Forelimb muscle (tissue), 1 donor: ENCODE data around the gene STAB2. TPM values are rescaled to one million over a fixed set of nuclear protein-coding genes. Genes with fewer than 3 reads are reported as not detected.
"Not testable (repeated sequence)": the region's sequence is repeated elsewhere in the genome, so short reads cannot be mapped to it uniquely, and the experiment has no call there.

Experiments
- DNase-seq: peaks from one replicate; pipeline ENCODE4 v3.0.0-alpha.2; 2013; ENCODE audit warnings: low read depth
- polyA plus RNA-seq: library from polyadenylated mRNA; unstranded; fragments of 120-200 nt; gene quantifications from one replicate; pipeline ENCODE4 v1.2.1, GENCODE V29; 2013; ENCODE audit not compliant: insufficient read length

STAB2 gene
- polyA plus RNA-seq, 1 donor = 3.9 TPM

DNA sequence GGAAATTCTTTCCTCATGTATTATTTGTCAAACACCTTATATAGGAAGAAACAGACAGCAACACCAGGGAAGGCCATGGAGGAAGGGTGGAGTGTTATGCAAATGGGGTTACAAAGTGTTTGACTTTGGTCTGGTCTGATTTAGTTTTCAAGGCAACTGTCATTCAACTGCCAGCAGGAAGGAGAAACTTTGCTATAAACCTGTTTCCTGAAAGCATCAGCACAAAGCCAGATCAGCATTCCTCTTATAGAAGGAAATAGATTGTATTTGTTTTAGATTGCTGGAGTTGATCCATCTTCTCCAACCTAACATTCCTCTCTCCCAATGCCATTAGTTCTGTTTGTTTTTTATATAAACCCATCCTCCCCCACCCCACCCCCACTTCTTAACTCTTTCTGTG is 65.7 kb downstream of the STAB2 start:
- no peak for DNase-seq

DNA sequence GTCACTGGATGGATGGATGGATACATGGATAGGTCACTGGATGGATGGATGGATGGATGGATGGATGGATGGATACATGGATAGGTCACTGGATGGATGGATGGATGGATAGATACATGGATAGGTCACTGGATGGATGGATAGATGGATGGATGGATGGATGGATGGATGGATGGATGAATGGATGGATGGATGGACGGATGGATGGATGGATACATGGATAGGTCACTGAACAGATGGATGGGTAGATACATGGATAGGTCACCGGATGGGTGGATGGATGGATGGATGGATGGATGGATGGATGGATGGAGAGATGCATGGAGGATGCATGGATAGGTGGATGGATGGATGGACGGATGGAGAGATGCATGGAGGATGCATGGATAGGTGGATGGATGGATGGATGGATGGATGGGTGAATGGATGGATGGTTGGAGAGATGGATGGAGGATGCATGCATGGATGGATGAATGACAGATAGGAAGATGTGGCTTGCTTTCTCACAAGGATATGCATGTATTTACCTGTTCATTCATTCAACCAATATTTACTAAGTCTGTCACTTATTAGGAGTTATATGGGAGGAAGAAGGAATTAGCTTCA is 66.6 kb downstream of the STAB2 start:
- not testable (repeated sequence) for DNase-seq

GRCh38 chr12:103654816-103655215 is 67.7 kb downstream of the STAB2 start:
- DNase-seq = no peak

GRCh38 chr12:103656291-103656690 is 69.2 kb downstream of the STAB2 start:
- DNase-seq = no peak

- DNase-seq = no peak
Measured at GRCh38 chr12:103657331-103657730, 70.3 kb downstream of the STAB2 start.

DNA sequence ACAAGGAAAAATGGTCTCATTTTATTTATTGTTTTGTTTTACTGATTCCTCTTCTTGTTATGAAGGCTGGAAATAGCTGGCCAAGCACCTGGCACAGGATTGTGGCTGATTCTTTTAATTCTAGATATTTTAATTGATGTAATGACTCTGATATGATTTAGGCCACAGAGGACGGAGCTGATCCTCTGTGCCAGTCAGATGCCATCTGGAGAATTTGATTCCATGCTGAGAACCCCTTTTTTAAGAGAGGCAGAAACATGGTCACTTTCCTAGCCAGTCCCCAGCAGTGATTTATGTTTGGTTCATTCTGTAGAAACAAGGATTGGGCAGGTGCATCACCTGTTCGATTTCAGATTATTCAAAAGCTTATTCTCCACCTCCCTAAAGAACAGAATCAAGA is 77.6 kb downstream of the STAB2 start:
- no peak for DNase-seq

DNA sequence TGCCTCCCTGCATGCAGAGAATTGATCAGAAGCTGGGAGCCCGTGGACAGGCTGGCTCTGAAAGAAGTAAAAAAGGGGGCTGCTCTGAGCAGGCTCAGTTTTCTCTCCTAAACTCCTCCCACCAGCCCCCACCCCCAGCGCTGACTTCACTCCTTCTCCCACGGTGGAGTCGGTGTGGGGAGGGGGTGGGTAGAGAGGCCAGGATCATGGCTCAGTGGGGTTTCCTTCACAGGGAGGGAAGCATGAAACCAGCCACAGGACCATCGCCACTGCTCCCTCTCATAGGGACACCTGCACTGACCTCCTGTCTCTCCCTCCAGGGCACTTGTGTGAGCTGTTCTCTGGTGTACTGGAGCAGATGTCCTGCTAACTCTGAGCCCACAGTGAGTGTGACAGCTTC is 78.9 kb downstream of the STAB2 start:
- no peak for DNase-seq

- no peak for DNase-seq
Measured at GRCh38 chr12:103667125-103667524, 80.1 kb downstream of the STAB2 start.

- no peak for DNase-seq
Measured at GRCh38 chr12:103668520-103668919, 81.4 kb downstream of the STAB2 start.

GRCh38 chr12:103671367-103671766 is 84.3 kb downstream of the STAB2 start:
- DNase-seq = no peak

DNA sequence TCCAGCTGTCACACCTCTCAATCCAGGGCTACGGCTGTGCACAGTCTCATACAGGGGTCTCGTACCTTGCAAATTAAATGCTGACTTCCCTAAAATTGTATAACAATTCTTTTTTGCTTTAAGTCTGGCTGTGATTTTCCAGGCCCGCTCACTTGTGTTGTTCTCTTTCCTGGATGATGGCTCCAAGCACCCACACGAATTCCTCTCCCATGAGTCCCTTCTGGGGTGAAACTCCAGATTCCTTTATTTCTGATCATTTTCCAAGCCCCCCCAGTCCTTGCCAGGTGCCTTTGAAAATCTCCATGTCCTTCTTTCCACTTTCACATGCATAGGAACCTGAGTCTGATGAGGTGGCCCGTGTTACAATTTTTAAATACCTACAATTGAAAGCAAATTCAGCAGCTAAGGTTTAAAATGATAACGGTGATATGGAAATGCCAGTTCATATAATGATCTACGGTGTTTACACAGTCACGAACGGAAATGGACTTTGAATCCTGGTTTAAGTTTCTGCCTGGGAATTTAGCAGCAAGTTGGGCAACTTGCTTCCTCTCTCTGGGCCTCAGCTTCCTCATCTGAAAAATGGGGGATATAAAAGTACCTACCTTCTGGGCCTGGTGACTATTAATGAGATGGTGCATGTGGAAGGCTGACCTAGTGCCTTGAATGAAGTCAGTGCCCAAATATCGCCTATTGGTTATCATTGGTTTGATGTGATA is 85.5 kb downstream of the STAB2 start:
- DNase-seq = no peak

GRCh38 chr12:103673487-103673886 is 86.4 kb downstream of the STAB2 start:
- no peak for DNase-seq

- DNase-seq = no peak
Measured at GRCh38 chr12:103673891-103674375, 86.9 kb downstream of the STAB2 start.

GRCh38 chr12:103676893-103677292 is 89.8 kb downstream of the STAB2 start:
- DNase-seq = no peak

GRCh38 chr12:103677341-103677740 is 90.3 kb downstream of the STAB2 start:
- no peak for DNase-seq

- no peak for DNase-seq
Measured at GRCh38 chr12:103677905-103678304, 90.8 kb downstream of the STAB2 start.

DNA sequence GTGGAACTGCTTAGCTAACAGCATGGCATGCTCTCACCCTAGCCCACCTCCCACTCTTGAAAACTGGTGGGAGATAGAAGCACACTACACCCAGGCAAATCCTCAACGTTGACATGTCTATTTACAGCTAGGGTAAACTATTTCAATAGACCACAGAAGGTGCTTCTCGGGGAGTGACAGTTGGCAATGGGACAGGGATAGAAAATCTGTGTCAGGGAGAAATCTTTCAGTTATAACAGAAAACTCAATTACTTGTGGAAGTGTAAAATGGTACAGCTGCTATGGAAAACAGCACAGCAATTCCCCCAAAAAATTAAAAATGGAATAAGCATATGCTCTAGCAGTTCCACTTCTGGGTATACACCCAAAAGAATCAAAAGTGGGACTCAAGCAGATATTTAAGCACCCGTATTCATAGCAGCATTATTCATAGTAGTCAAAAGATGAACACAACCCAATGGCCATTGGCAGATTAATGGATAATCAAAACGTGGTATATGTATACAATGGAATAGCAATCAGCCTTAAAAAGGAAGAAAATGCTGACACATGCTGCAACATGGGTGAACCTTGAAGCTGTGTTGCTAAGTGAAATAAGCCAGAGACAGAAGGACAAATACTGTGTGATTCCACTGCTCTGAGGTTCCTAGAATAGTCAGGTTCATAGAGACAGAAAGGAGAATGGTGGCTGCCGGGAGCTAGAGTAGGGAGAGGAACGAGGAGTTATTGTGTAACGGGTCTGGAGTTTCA is 92.5 kb downstream of the STAB2 start:
- no peak for DNase-seq

DNA sequence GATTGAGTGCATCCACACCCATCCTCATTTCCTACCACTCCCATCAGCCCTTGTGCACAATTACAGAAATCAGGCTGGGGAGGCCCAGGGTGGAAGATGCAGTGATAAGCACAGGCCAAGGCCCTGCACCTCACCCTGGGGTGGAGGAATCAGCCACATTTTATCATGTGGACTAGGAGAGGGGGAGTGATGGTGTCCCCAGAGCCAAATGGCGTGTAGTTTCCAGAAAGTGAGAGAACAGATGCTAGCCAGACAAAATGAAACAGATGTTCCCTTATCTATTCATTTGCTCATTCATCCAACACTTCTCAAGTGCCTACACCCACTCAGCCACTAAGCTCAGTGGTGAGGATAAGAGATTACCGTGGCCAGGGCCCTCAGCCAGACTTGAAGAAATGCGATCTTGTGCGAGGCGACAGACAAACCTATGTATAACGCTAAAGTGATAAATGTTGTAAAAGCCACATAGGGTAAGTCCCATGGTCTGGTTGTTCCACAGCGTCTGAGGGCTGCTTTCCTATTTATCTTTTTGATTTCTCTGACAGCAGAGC is 93.6 kb downstream of the STAB2 start:
- DNase-seq = peak; percentile 20

- DNase-seq = no peak
Measured at GRCh38 chr12:103686026-103686425, 99.0 kb downstream of the STAB2 start.

DNA sequence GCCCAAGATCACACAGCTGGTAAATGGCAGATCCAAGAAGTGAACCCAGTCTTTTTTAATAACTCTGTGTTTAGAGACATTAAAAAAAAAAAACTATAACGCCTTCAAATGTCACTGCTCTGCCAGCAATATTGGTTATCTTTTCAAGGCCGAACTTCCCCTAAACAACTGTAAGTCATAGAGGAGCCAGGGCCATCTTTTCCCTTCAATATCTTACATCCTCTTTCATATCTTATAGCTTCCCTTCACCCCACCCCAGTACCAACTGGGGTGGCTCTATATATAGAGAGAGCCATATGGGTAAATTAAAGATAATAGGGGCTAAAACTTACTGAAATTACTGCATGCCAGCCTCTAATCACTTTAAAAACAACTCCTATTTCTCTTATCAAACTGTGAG is 100.2 kb downstream of the STAB2 start:
- no peak for DNase-seq

DNA sequence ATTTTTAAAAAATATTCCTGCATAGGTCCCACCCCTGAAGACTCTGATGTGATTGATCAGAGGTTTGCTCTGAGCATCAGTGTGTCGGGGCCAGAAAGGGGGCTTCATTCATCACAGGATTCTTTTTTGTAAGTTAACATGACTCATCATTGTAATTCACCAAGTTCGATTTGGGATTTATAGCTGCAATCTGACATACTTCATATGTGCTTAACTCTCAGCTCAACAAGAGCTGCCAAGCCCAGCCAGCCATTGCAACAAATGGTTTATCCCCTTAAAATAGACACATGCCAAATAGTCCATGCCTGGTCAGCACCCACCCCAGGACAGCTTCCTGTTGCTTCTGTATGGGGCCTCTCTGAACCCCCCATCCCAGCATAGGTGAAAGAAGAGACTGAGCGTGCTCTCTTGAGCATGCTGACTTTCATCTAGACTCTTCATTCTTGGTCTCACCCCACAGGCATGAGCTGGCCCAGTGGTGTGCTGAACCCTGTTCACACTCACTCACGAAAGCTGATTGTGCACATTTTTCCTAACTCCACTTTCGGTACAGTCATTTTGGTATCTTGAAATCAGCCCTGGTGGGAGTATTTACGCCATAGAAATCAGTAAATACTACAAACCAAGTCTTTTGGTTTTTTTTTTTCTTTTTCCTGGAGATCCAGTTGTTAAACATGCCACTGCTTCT is 101.4 kb downstream of the STAB2 start:
- DNase-seq = no peak

- no peak for DNase-seq
Measured at GRCh38 chr12:103690426-103690825, 103.4 kb downstream of the STAB2 start.
